HG02938 (cell line): ENCODE measurements around the gene CA5A.
"Not testable (repeated sequence)": the region's sequence is repeated elsewhere in the genome, so short reads cannot be mapped to it uniquely, and the experiment has no call there.

Experiments used
- ATAC-seq: cut with Tn5 transposase; IDR thresholded peaks from one replicate; pipeline ENCODE4 v1.9.1; 2021; ENCODE audit warnings: mild to moderate bottlenecking, moderate library complexity; ENCODE audit not compliant: unreplicated experiment

The CA5A gene

DNA sequence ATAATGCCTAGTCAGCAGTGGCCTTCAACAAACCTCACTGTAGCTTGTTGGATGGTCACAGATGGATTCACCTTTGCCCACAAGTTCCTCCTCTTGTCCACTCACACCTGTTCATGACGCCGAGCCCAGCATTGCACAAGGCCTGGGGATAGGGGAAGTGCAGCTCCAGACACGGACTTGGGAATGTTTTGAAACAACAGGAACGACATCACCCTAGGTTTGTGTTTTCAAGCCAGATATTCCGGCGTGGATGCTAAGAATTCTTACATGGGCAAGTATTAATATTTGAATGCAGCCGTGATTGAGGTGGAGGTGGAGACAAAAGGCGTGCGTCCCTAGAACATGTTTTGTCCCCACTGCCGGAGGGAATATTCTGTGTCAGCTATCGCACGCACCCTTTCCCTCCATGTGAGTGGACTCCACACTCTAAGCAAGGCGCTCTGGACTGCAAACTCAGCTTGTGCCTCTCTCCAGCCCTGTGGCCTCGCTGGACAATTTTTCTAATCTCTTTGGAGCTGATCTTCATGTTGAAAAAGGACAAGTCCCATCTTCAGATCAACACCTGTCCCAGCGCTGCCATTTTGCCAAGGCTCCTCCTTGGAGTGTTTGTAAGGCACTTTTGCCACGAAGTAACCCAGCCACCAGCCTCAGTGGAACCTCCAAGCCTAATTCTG lies 12.9 kb upstream of the CA5A start:
- no peak for ATAC-seq

DNA sequence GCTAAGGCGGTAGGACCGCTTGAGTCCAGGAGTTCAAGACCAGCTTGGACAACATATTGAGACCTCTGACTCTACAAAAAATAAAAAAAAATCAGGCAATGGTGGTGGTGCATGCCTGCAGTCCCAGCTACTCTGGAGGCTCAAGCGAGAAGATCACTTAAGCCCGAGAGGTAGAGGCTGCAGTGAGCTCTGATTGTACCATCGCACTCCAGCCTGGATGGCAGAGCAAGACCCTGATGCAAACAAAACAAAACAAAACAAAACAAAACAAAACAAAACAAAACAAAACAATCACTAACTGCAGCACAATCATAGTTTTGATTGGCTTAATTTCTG lies 12.4 kb upstream of the CA5A start:
- ATAC-seq, result no peak

DNA sequence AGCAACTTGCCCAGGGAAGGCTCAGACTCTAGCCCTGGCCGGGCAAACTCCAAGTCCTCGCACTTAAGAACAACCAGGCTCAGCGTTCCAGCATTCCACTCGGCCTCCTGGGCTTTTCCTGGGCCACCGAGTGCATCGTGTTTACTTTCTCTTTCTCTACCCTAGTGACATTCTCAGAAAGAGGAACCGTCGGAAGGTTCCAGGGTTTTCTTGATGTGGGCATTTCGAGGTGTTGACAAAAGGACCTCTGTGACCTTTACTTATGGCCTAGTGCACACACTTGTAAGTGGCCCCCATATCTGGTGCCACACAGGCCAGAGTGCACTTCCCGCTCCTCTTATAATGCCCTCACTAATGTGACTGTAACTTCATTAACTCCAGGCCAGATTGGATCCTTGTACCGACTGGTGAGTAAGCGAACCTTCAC lies 11.8 kb upstream of the CA5A start:
- no peak for ATAC-seq

DNA sequence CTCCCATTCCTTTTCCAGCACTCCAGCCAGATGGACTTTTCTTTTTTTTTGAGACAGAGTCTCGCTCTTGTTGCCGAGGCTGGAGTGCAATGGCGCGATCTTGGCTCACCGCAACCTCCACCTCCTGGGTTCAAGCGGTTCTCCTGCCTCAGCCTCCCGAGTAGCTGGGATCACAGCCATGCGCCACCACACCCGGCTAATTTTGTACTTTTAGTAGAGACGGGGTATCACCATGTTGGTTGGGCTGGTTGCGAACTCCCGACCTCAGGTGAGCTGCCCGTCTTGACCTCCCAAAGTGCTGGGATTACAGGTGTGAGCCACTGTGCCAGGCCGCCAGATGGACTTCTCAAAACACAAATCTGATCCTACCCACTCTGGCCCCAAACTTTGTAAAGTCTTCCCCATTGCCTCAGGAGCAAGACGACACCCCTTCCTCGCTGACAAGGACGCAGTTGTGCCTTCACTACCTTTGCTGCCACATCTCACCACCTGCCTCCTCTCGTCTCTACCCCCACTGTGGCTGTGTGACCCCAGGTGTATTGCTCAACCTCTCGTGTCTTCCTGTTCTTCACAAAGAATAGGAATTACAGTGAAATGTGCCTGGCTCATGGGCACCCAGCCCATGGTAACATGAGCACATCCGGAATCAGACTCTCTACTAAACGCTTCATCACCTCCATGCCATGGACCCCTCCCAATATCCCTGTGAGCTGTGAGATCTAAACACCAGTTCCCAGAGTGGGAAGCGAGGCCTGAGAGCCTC lies 11.2 kb upstream of the CA5A start:
- ATAC-seq, result no peak

DNA sequence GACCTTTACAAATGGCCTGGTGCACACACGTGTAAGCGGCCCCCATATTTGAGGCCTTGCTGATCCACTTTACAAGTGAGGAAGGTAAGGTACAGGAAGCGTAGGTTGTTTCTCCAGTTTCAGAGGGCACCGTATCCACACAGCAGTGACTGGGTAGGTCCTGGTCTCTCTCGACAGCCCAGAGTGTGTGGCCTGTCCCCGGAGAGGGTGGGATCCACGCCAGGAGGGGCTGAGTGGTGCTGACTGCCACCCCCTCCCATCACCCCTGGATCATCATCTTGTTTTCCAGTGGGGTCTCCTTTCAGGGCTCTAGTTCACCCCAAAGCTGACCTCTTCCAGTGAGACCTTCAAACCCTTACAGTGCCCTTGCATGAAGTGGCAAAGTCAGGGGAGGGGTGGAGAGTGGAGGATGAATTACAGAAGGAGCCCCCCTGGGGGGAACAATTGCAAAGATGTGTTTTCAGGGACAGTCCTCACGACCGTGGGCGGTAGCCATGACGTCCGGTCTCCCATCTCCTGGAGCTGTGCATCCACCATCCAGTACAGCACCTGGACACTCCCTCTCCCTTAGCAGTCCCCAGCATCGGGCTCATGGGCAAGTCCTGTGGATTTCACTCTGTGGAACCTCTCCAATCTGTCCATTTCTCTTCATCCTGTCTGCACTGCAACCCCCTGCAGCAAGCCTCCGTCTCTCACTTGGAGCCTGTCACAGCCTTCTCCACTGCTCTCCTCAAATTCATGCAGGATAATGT lies 10.4 kb upstream of the CA5A start:
- no peak for ATAC-seq

DNA sequence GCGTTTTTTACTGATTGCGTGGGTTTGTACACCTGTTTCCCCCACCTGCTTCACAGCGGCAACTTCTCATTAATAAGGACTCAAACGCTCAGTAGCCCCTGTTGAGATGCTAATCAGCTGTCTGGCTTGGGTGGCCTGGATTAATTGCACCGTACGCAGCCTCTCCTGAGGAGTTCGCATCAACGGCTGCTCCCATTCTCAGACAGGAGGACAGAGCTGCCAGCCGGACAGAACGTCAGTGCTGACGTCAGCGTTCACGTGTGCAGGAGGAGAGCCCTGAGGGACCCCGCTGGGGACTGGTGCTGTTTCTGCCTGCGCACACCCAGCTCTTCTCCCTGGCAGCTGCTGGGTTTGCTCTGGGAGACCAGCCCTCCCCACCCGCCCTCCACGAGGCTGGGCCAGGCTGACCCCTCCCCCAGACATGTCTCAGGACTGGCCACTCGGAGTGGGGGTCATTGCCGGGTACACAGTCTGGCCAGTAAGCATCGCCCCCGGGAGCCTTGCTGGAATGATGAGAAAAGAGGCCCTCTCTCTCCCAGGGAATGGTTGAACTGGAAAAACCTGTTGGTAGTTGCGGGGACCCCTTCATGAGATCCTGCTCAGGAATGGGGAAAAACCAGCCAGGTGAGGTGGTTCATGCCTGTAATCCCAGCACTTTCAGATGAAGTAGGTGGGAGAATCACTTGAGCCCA lies 9.2 kb upstream of the CA5A start:
- ATAC-seq, result no peak

DNA sequence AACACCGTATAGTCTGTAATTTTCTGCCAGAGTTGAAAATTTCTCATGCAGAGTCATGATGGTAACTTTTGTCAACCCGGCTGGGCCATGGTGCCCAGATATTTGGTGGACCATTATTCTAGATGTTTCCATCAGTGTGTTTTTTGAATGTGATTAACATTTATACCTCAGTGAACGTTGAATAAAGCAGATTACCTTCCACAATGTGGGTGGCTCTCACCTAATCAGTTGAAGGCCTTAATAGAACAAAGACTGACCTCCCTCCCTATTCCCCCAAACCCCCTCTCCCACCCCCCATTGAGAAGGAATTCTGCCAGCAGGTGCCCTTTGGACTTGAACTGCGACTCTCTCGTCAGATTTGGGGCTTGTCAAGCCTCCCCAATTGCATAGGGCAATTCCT lies 6.4 kb upstream of the CA5A start:
- no peak for ATAC-seq

DNA sequence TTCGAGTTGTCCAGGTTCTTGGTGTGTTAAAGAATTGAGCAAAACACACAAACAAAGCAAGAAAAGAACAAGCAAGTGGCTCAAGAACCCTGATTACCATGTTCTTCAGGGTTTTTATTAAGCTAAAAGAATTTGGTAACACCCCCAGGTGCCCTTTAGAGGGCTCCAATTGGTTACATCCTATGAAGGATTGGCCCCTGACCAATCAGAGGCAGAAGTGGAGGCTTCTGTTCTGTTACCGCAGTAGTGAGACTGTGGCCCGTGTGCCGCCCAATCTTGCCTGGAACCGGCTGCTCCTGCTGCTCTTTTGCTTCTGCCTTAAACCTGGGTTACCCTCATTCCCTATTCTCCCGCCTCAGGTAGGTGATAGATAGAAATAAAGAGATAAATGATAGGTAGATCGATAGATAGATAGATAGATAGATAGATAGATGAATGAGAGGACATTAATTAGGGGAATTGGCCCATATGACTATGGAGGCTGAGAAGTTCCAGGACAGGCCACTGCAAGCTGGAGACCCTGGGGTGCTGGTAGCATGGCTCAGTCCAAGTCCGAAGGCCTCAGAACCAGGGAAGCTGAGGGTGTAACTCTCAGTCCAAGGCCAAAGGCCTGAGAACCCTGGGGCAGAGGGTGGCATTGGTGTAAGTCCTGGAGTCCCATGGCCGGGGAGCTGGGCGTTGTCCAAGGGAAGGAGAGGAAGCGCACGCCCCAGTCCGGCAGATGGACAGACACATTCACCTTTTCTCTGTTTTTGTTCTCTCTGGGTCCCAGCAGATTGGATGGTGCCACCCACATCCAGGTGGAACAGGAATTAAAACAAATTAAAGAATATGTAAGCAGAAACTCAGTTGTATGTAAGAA lies 3.5 kb upstream of the CA5A start:
- ATAC-seq, result no peak

DNA sequence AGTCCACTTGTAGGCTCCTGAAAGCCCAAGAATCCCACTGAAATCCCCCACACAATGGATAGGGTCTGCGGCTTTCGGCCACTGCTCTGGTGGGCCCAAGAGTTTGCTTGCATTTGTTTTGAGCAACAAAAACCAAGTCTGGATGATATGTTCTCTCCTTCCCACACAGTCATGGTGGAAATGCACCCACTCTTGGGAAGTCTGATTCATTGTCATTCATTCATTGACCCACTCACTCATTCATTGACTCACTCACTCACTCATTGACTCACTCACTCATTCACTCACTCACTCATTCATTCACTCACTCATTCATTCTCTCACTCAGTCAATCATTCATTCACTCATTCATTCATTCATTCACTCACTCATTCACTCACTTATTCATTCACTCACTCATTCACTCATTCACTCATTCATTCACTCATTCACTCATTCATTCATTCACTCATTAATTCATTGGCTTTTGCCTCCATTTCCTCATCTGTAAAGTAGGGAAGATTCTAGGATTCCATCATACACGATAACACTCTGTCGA lies 2.2 kb upstream of the CA5A start:
- no peak for ATAC-seq

DNA sequence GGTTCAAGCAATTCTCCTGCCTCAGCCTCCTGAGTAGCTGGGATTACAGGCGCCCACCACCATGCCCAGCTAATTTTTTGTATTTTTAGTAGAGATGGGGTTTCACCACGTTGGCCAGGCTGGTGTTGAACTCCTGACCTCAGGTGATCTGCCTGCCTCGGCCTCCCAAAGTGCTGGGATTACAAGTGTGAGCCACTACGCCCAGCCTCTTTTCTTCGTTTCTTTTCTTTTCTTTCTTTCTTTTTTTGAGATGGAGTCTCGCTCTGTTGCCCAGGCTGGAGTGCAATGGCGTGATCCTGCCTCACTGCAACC lies 858 bp upstream of the CA5A start:
- not testable (repeated sequence) for ATAC-seq

DNA sequence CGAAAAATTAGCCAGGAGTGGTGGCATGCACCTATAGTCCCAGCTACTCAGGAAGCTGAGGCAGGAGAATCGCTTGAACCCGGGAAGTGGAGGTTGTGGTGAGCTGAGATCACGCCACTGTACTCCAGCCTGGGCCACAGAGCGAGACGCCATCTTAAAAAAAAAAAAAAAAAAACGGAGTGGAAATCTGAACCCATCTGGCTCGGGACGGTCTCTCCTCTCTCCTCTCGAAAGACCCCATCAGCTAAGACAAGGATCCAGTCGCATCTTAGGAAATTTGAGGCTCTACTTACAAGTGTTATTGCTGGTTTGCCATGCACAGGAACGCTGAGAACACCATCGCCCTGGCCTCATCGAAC lies 334 bp downstream of the CA5A start:
- not testable (repeated sequence) for ATAC-seq

DNA sequence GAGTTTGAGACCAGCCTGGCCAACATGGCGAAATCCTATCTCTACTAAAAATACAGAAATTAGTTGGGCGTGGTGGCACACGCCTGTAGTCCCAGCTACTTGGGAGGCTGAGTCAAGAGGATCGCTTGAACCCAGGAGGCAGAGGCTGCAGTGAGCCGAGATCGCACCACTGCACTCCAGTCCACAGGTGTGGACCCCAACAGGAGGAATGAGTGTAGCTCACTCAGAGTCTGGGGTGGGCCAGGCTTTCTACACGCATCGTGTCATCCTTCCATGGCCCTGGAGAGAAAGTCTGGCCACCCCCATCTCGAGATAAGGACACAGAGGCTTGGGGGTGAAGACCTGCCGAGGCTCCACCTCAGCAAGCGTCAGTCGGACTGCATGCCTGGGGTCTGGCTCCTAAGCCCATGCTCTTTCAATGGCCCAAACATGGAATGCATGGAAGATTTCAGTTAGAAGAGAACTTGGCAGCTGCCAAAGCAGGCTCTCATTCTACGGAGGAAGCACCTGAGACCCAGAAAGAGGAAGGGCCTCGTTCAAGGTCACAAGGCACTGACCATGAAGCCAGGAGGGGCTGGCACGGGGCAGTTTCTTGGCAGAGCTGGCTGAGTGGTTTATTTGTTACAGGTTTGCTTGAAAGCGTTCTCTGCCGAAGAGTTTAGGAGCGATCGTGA lies 1.4 kb downstream of the CA5A start:
- not testable (repeated sequence) for ATAC-seq

DNA sequence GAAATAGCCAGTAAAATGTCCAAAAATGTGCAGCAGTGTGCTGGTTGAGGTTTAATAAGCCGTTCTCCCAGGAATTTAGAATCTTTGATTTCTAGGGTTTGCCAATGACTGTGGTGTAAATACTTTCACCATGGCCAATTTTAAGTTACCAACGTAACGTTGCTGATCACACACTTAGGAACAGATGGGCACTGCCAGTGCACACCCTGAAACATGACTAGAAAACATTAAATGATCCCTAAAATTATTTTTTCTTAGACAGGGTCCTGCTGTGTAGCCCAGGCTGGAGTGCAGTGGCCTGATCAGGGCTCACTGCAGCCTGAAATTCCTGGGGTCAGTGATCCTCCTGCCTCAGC lies 3.2 kb downstream of the CA5A start:
- no peak for ATAC-seq

DNA sequence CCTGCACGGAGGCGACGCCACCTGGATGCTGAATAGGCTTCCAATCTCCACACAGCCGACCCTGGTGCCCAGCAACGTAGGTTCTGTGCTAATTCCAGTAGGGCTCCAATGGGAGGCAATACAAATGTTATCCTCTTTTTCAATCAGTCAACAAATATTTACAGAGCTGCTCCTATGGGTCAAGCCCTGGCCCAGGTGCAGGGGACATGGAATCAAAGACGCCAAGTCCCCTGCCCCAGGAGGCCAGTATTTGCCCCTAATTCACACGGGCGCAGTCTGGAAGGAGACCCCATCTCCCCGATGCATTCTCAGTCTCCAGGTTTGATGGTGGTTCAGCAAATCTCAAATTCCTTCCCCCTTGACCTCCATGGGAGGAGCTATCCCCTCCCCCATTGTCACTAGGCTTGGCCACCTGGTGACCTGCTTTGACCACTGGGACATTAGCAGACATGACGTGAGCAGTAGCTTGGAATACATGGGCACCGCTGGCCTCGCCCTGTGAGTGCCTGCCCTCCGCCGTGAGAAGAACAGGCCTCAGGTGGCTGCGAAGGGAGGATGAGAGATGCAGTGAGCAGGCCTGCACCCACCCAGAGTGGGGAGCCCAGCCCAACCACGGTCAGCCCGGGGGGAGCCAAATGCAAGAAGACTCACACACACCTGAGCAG lies 3.7 kb downstream of the CA5A start:
- ATAC-seq, result not testable (repeated sequence)

DNA sequence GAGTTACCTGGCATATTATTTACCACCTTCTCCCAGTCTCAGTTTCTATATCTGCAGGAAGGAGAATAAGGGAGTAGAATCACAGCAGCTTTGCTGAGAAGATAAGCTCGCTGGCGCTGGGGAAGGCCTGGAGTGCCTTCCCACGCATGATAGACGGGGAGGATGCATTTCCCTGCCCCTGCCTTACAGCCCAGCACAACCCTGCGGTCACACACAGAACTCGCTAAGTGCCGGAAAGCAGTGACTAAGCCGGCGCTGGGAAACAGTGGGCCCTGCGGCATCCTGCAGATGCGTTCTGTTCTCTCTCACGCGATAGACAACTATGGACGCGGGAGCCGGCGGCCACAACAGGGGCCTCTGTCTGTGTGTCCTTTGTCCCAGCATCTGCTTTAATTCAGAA lies 4.8 kb downstream of the CA5A start:
- no peak for ATAC-seq

DNA sequence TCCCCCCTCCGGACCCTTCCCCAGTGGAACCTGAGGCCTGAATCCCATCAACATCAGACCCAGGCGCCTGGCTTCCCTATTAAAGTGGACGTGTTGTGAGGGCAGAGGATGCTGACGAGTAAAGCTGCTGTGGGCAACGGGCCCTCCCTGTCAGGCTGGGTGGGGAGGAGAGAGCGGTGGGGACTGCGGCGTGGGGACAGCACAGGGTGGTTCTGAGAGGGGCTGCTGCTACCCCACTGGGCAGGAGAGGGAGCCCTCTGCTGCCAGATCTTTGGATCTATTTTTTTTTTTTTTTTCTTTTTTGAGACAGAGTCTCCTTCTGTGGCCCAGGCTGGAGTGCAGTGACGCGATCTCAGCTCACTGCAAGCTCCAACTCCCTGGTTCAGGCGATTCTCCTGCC lies 5.9 kb downstream of the CA5A start:
- ATAC-seq, result no peak

DNA sequence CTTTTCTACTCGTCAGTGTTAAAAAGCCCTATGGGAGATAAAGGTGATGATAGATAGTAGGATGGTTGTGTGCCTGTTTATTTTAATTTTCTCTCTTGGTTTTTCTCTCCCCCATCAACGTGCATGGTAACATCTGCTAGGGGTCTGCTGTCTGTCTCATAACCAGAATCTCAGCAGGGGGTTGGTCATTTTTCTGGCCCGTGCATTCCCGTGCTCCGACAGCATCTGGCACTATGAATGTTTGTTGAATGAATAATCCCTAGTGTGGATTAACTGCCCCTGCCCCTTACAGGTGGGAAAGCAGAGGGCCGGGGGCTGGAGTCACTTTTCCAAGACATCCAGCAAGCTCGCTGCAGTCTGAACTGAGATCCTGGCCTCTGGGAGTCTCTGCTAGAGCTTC lies 6.3 kb downstream of the CA5A start:
- ATAC-seq, result no peak

DNA sequence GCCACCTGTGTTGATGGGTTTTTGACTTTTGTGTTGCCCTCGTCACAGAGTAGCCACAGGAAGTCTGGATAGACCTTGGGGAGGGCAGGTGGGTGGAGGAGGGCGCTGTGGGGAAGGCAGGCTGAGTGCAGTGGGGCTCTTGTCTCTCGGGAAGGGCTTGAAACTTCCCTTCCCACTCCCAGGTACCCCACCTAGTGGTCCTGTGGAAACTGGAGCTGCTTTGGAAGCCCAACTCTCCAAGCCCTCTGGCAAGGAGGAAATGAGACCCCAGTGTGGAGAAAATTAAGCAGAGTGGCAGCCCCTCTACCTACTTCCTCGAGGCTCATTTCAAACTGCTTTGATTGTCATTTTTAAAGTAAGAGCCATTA lies 9.2 kb downstream of the CA5A start:
- no peak for ATAC-seq
